ENCODE measurements around the gene SERPINI1. TPM values are rescaled to one million over a fixed set of nuclear protein-coding genes. Genes with fewer than 3 reads are reported as not detected.

SERPINI1 gene
- total RNA-seq, 2 experiments from 2014 or later, result 0.83 to 1.0 TPM

- ChIA-PET POLR2A (no interaction called here), CTCF (no interaction called here)
- ATAC-seq (no peak), DNase-seq (no peak)
- Mint-ChIP-seq H3K9me3 (no peaks in the 10 kb centered on the region), H3K27ac (no peak overlapping the region), H3K36me3 (ENCODE audit: low read depth) (no peaks in the 10 kb centered on the region), H3K4me1 (ENCODE audit: low read depth) (no peaks in the 10 kb centered on the region), H3K4me3 (no peak overlapping the region), H3K27me3 (no peaks in the 10 kb centered on the region)
- intact Hi-C loops (cut with micrococcal nuclease), result no loop called here
- TF ChIP-seq CTCF (IDR thresholded peaks at IDR 0.05), result no peak
Observed at GRCh38 chr3:167813169-167814123, 77.9 kb downstream of the SERPINI1 start.

GRCh38 chr3:167814441-167814951 lies 79.0 kb downstream of the SERPINI1 start:
- no peaks in the 10 kb centered on the region for H3K4me1 Mint-ChIP-seq (ENCODE audit: low read depth)
- no peaks in the 10 kb centered on the region for H3K27me3 Mint-ChIP-seq
- no peak for DNase-seq
- H3K9me3 Mint-ChIP-seq, result no peaks in the 10 kb centered on the region
- ATAC-seq, result no peak
- H3K27ac Mint-ChIP-seq, result no peak overlapping the region
- CTCF ChIA-PET, result no interaction called here
- intact Hi-C loops (cut with micrococcal nuclease), result no loop called here
- TF ChIP-seq CTCF (IDR thresholded peaks at IDR 0.05), result no peak
- POLR2A ChIA-PET, result no interaction called here
- no peak overlapping the region for H3K4me3 Mint-ChIP-seq
- no peaks in the 10 kb centered on the region for H3K36me3 Mint-ChIP-seq (ENCODE audit: low read depth)

GRCh38 chr3:167816953-167817352 lies 81.4 kb downstream of the SERPINI1 start:
- ChIA-PET POLR2A (no interaction called here), CTCF (no interaction called here)
- intact Hi-C loops (cut with micrococcal nuclease), result no loop called here
- H3K4me1 Mint-ChIP-seq (ENCODE audit: low read depth), result no peaks in the 10 kb centered on the region
- H3K36me3 Mint-ChIP-seq (ENCODE audit: low read depth), result no peaks in the 10 kb centered on the region
- no peaks in the 10 kb centered on the region for H3K9me3 Mint-ChIP-seq
- ATAC-seq (no peak), DNase-seq (no peak)
- H3K27me3 Mint-ChIP-seq, result no peaks in the 10 kb centered on the region
- H3K4me3 Mint-ChIP-seq, result no peak overlapping the region
- TF ChIP-seq CTCF (IDR thresholded peaks at IDR 0.05), result no peak
- no peak overlapping the region for H3K27ac Mint-ChIP-seq

GRCh38 chr3:167820102-167820865 lies 84.8 kb downstream of the SERPINI1 start:
- DNase-seq (no peak), ATAC-seq (no peak)
- H3K9me3 Mint-ChIP-seq, result no peaks in the 10 kb centered on the region
- H3K4me1 Mint-ChIP-seq (ENCODE audit: low read depth), result no peaks in the 10 kb centered on the region
- intact Hi-C loops (cut with micrococcal nuclease), result no loop called here
- no peak overlapping the region for H3K4me3 Mint-ChIP-seq
- TF ChIP-seq CTCF (IDR thresholded peaks at IDR 0.05), result no peak
- no peaks in the 10 kb centered on the region for H3K27me3 Mint-ChIP-seq
- ChIA-PET POLR2A (no interaction called here), CTCF (no interaction called here)
- H3K27ac Mint-ChIP-seq, result no peak overlapping the region
- no peaks in the 10 kb centered on the region for H3K36me3 Mint-ChIP-seq (ENCODE audit: low read depth)

Data from activated CD8-positive, alpha-beta T cell treated with anti-CD3 and anti-CD28 coated beads for 36 hours (primary cell).